ENCODE data around the gene CLSTN1. TPM values are rescaled to one million over a fixed set of nuclear protein-coding genes. Genes with fewer than 3 reads are reported as not detected.

The CLSTN1 gene
- polyA plus RNA-seq, 1 experiment, result 34.3 TPM

DNA sequence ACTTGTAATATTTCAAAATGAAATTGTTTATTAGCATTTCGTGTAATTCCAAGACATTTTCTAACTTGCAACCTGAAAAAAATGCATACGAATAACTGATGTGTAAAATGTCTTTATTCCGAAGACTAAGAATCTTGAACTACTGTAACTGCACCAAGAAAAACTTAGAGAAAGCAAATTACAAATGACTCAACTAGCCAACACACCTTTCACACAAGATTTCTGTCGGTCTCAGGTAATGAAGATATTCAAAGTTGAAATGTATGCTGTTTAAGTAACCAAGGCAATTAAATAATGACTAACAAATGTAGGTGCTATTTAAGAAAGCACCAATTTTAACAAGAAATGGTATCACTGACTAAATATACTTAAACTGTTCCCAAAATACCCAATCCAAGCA, 2.1 kb downstream of the CLSTN1 start:
- POLR2A ChIA-PET, result no interaction called here
- H3K27me3 ChIP-seq (ENCODE audit: control insufficient read depth, insufficient read depth, low read length), result no peaks in the 10 kb centered on the region
- H3K36me3 ChIP-seq (ENCODE audit: control insufficient read depth, insufficient read depth, low read length), result no peaks in the 10 kb centered on the region
- TF ChIP-seq, protein P1, sequence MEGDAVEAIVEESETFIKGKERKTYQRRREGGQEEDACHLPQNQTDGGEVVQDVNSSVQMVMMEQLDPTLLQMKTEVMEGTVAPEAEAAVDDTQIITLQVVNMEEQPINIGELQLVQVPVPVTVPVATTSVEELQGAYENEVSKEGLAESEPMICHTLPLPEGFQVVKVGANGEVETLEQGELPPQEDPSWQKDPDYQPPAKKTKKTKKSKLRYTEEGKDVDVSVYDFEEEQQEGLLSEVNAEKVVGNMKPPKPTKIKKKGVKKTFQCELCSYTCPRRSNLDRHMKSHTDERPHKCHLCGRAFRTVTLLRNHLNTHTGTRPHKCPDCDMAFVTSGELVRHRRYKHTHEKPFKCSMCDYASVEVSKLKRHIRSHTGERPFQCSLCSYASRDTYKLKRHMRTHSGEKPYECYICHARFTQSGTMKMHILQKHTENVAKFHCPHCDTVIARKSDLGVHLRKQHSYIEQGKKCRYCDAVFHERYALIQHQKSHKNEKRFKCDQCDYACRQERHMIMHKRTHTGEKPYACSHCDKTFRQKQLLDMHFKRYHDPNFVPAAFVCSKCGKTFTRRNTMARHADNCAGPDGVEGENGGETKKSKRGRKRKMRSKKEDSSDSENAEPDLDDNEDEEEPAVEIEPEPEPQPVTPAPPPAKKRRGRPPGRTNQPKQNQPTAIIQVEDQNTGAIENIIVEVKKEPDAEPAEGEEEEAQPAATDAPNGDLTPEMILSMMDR (IDR thresholded peaks at IDR 0.05; ENCODE audit: insufficient read depth, low read depth, low read length), result no peak
- no peak overlapping the region for H3K4me3 ChIP-seq (ENCODE audit: low read depth, low read length)
- CTCF ChIA-PET, result interaction anchor here (0.9 to 1.2 kb wide), 2 partner anchors 19 to 53 kb away, joined by 3 read pairs; no protein-coding TSS in a partner anchor
- no peak for DNase-seq (ENCODE audit: low read depth)

DNA sequence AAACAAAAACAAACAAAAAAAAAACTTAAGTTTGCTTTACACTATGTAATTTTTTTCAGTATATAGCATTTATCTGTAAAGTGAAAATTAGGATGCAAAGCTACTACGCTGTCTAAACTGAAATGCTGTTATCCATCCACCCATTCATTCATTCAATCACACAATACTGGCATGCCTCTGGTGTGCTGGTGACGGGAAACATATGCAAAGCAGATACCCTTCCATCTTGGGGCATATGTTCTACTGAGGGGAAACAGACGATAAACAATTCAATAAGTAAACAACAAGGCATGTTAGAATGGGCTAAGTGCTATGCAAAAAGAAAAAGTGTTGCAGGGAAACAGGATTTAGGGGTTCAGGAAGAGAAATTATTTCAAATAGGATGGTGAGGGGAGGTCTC, 3.2 kb downstream of the CLSTN1 start:
- H3K27me3 ChIP-seq (ENCODE audit: control insufficient read depth, insufficient read depth, low read length), result no peaks in the 10 kb centered on the region
- no peaks in the 10 kb centered on the region for H3K36me3 ChIP-seq (ENCODE audit: control insufficient read depth, insufficient read depth, low read length)
- ChIA-PET POLR2A (no interaction called here), CTCF (interaction anchor here (0.6 to 0.7 kb wide), 2 partner anchors 136 to 883 kb away, joined by 3 to 5 read pairs; no protein-coding TSS in a partner anchor)
- TF ChIP-seq, protein P1 (IDR thresholded peaks at IDR 0.05; ENCODE audit: insufficient read depth, low read depth, low read length), result no peak
- H3K4me3 ChIP-seq (ENCODE audit: low read depth, low read length), result no peak overlapping the region
- DNase-seq (ENCODE audit: low read depth), result no peak

DNA sequence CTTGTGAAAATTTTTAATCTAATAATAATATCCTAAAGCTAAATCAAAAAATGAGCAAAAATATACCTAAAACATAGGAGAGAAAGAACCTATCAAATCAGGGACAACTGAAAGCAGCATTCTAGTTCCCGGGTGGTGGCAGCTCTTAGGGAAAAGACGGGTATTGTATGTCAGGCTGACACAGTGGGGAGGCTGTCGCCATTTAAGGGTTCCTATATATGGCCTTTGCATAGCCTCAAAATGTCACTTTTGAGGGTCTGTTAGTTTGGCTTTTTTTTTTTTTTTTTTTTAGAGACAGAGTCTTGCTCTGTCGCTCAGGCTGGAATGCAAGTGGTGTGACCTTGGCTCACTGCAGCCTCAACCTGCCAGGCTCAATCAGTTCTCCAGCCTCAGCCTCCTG, 6.0 kb downstream of the CLSTN1 start:
- H3K4me3 ChIP-seq (ENCODE audit: low read depth, low read length), result no peak overlapping the region
- POLR2A ChIA-PET, result no interaction called here
- TF ChIP-seq, protein P1 (IDR thresholded peaks at IDR 0.05; ENCODE audit: insufficient read depth, low read depth, low read length), result no peak

DNA sequence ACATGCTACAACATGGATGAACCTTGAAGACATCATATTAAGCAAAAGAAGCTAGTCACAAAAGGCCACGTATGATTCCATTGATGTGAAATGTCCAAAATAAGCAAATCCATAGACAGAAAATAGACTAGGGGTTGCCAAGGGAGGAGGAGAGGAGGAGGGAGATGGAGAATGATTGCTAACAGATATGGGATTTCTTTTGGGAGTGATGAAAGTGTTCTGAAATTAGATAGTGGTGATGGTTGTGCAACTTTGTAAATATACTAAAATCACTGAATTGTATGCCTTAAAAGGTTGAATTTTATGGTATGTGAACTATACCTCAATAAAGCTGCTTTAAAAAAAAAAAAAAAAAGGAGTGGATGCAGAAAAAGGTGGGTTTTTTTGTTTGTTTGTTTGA, 7.6 kb downstream of the CLSTN1 start:
- CTCF ChIA-PET, result interaction anchor here (1.7 kb wide), 1 partner anchor 13 kb away, joined by 5 read pairs; no protein-coding TSS in a partner anchor
- POLR2A ChIA-PET, result no interaction called here
- DNase-seq (ENCODE audit: low read depth), result no peak
- no peaks in the 10 kb centered on the region for H3K36me3 ChIP-seq (ENCODE audit: control insufficient read depth, insufficient read depth, low read length)
- no peaks in the 10 kb centered on the region for H3K27me3 ChIP-seq (ENCODE audit: control insufficient read depth, insufficient read depth, low read length)
- TF ChIP-seq, protein P1 (IDR thresholded peaks at IDR 0.05; ENCODE audit: insufficient read depth, low read depth, low read length), result no peak
- no peak overlapping the region for H3K4me3 ChIP-seq (ENCODE audit: low read depth, low read length)

More for the DNA sequence above, 6.0 kb downstream of the CLSTN1 start:
- no peaks in the 10 kb centered on the region for H3K27me3 ChIP-seq (ENCODE audit: control insufficient read depth, insufficient read depth, low read length)
- H3K36me3 ChIP-seq (ENCODE audit: control insufficient read depth, insufficient read depth, low read length), result no peaks in the 10 kb centered on the region
- CTCF ChIA-PET, result interaction anchor here (1.0 kb wide), 1 partner anchor 17 kb away, joined by 3 read pairs; no protein-coding TSS in a partner anchor
- no peak for DNase-seq (ENCODE audit: low read depth)

GRCh38 chr1:9815150-9815549, 8.6 kb downstream of the CLSTN1 start:
- ChIA-PET POLR2A (no interaction called here), CTCF (no interaction called here)
- Histone ChIP-seq H3K36me3 (ENCODE audit: control insufficient read depth, insufficient read depth, low read length) (no peaks in the 10 kb centered on the region), H3K27me3 (ENCODE audit: control insufficient read depth, insufficient read depth, low read length) (no peaks in the 10 kb centered on the region), H3K4me3 (ENCODE audit: low read depth, low read length) (no peak overlapping the region)
- TF ChIP-seq, protein P1 (IDR thresholded peaks at IDR 0.05; ENCODE audit: insufficient read depth, low read depth, low read length), result no peak
- DNase-seq (ENCODE audit: low read depth), result no peak
